MV-4-11 (cell line): ENCODE data around the gene RIPK3.

Experiments
- DNase-seq: peaks from one replicate; lab custom pipeline; 2025; lab: John Stamatoyannopoulos, UW

The RIPK3 gene

GRCh38 chr14:24300326-24300980 lies 39.3 kb downstream of the RIPK3 start:
- DNase-seq: no peak

GRCh38 chr14:24299255-24300191 lies 40.3 kb downstream of the RIPK3 start, which contains the start of the genes DHRS1 and NOP9:
Gene DHRS1, minus strand, starts transcription at chr14:24299780. Its CDS starts 674 bp downstream, at chr14:24299106.
Gene NOP9, plus strand, starts transcription at chr14:24299850. Its CDS starts 105 bp downstream, at chr14:24299955.
- DNase-seq: peak; percentile 80

GRCh38 chr14:24298892-24299254 lies 40.9 kb downstream of the RIPK3 start:
- peak; percentile 49 for DNase-seq

GRCh38 chr14:24297190-24297964 lies 42.4 kb downstream of the RIPK3 start:
- peak; percentile 23 for DNase-seq

GRCh38 chr14:24296341-24297157 lies 43.2 kb downstream of the RIPK3 start:
- DNase-seq: peak; percentile 76

GRCh38 chr14:24293525-24293924 lies 46.3 kb downstream of the RIPK3 start:
- no peak for DNase-seq

GRCh38 chr14:24292118-24292807 lies 47.5 kb downstream of the RIPK3 start:
- DNase-seq: no peak

- no peak for DNase-seq
These were observed 48.2 kb downstream of the RIPK3 start for GRCh38 chr14:24291446-24292117.

GRCh38 chr14:24290746-24291145 lies 49.0 kb downstream of the RIPK3 start:
- DNase-seq: no peak

GRCh38 chr14:24289649-24290280 lies 50.0 kb downstream of the RIPK3 start:
- DNase-seq: no peak

- no peak for DNase-seq
These were observed 52.8 kb downstream of the RIPK3 start for GRCh38 chr14:24286996-24287395.
